IPS-18c (cell line): ENCODE results near the gene LARP1.

Experiments
- H3K4me3 ChIP-seq: 2 replicates; pipeline ENCODE4 v1.7.0; 2013; ENCODE audit warnings: low read depth, mild to moderate bottlenecking, low read length, moderate library complexity; ENCODE audit not compliant: insufficient read depth
- H3K9me3 ChIP-seq: one replicate; pipeline ENCODE4 v1.6.1; 2013; ENCODE audit warnings: mild to moderate bottlenecking, low read length, moderate library complexity; ENCODE audit not compliant: control insufficient read depth, insufficient read depth

The LARP1 gene

DNA sequence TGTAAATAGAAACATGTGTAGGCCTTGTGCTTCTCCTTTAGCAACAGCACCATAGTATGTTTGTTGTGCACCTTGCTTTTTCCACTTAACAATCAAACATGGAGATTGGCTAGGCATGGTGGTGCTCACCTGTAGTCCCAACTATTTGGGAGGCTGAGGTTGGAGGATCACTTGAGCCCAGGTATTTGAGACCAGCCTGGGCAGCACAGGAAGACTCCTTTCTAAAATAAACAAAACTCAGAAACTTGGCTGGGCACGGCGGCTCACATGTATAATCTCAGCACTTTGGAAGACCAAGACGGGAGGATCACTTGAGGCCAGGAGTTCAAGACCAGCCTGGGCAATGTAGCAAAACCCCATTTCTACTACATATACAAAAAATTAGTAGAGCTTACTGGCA is 96.2 kb downstream of the LARP1 start:
- Histone ChIP-seq H3K9me3 (no peaks in the 10 kb centered on the region), H3K4me3 (no peak overlapping the region)

DNA sequence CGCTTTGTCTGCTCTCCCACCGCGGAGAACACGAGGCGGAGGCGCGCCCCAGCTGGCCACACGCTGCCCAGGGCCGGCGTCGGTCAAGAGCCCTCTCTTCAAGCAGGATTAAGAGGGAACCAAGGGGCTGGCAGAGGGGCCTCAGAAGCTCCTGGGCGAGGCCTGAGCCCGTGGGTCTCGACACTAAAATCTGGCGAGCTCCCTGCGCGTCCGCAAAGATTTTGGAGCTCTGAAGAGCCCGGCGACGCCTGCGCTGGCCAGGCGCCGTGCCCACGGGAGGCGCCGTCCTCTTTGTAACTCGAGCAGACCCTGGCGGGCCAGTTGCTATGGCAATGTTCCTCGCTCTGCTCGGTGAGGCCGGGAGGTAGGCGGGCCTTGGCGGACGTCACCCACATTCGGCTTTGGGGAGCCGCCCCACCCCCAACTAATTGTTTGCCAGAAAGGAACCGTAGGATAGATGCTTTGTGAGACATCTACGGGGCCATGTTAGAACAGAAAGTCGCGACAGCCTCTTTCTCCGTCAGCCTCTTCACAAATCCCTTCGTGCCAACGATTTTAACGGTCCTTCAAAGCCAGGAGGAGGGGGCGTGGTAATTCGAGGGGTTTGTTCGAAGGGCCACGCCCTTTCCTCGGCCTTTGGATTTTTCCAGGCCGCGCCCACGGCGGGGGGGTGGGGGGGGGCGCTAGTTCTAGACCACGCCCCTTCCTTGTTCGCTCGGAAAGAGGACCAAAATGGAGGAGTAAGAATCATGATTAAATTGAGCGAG is 102.5 kb downstream of the LARP1 start:
- H3K9me3 ChIP-seq, result no peaks in the 10 kb centered on the region
- H3K4me3 ChIP-seq, result peak overlapping the region; percentile 87

GRCh38 chr5:154858297-154858971 is 103.3 kb downstream of the LARP1 start, which contains the start of gene CNOT8:
Gene CNOT8 (plus strand): TSS chr5:154858627. CDS start chr5:154863279, 4,652 bp downstream.
- no peaks in the 10 kb centered on the region for H3K9me3 ChIP-seq
- peak within 1 kb of the TSS; percentile 87 for H3K4me3 ChIP-seq

GRCh38 chr5:154858972-154859871 is 104.0 kb downstream of the LARP1 start:
- Histone ChIP-seq H3K4me3 (peak overlapping the region; percentile 87), H3K9me3 (no peaks in the 10 kb centered on the region)

GRCh38 chr5:154860123-154860522 is 104.9 kb downstream of the LARP1 start:
- Histone ChIP-seq H3K9me3 (no peaks in the 10 kb centered on the region), H3K4me3 (peak overlapping the region; percentile 87)

- no peak overlapping the region for H3K4me3 ChIP-seq
- H3K9me3 ChIP-seq, result no peaks in the 10 kb centered on the region
Measured at GRCh38 chr5:154860765-154861164, 105.6 kb downstream of the LARP1 start.

- H3K9me3 ChIP-seq, result no peaks in the 10 kb centered on the region
- H3K4me3 ChIP-seq, result no peak overlapping the region
Measured at GRCh38 chr5:154861946-154862345, 106.8 kb downstream of the LARP1 start.

DNA sequence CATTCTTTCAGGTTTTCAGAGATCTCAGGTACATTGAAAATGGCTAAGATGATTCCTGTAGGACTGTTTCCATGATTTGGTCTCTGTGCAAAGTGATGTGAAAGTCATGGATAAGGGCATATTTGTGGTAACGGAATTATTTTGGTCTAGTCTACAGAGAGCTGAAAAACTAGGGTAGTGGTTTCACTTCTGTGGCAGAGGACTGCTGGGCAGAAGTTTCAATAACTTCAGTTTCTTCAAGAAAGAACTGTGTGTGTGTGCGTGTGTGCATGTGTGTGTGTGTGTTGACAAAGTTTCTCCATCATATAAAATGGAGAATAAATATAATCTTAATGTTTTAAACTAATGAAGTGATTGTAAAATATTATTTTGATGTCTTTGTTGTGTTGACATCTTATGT is 107.6 kb downstream of the LARP1 start:
- Histone ChIP-seq H3K4me3 (no peak overlapping the region), H3K9me3 (no peaks in the 10 kb centered on the region)

GRCh38 chr5:154863291-154864080 is 108.3 kb downstream of the LARP1 start:
- Histone ChIP-seq H3K4me3 (no peak overlapping the region), H3K9me3 (no peaks in the 10 kb centered on the region)

DNA sequence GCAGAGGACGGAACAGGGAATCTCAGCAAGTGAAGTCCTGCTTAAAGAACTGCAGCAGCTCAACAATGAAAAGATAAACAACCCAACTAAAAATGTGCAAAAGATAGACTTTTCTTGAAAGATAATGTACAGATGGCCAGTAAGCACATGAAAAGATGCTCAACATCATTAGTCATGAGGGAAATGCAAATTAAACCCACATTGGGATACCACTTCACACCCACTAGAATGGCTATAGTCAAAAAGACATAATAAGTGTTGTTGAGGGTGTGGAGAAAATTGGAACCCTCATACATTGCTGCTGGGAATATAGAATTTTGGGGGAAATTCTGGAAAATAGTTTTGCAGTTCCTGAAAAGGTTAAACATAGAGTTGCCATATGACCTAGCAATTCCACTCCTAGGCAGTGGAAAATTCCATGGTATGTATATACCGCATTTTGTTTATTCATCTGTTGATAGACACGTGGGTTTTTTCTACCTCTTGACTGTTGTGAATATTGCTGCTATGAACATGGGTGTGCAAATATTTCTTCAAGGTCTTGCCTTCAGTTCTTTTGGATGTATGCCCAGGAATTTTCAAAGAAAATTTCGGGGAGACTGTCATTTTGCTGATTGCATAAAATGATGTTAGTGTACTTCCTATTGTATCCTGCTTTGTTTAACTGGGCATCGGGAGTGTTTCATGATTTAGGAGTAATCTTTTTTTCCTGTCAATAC is 110.4 kb downstream of the LARP1 start:
- H3K4me3 ChIP-seq, result no peak overlapping the region
- H3K9me3 ChIP-seq, result no peaks in the 10 kb centered on the region

DNA sequence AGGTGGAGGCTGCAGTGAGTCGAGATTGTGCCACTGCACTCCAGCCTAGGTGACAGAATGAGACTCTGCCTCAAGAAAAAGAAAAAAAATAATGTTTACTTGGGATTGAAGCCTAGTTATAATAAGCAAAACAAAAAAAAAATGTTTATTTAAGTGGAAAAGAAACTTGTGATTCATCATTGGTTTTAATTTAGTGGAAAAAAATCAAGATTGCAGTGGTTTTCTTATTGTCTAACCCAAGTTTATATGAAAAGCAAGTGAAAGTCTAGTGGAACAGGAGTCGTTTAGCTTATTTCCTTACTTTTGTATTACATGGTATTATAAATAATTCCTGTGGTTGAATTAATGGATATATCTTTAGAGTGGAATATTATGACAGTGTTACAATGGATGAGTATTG is 111.7 kb downstream of the LARP1 start:
- Histone ChIP-seq H3K9me3 (no peaks in the 10 kb centered on the region), H3K4me3 (no peak overlapping the region)
